HG03135 (cell line): ENCODE results near the gene TJP2.
A peak's percentile ranks its signal among the peaks of the same experiment; 100 is the strongest.

Source experiments
- ATAC-seq: cut with Tn5 transposase; IDR thresholded peaks from one replicate; pipeline ENCODE4 v1.9.1; 2021; ENCODE audit warnings: mild to moderate bottlenecking, moderate library complexity; ENCODE audit not compliant: unreplicated experiment

Gene TJP2

GRCh38 chr9:69190086-69190862, 16.2 kb downstream of the TJP2 start:
- ATAC-seq = peak; percentile 60

- ATAC-seq = no peak
Observed at GRCh38 chr9:69190863-69191181, 16.7 kb downstream of the TJP2 start.

GRCh38 chr9:69191231-69191630, 17.2 kb downstream of the TJP2 start:
- ATAC-seq = no peak

- ATAC-seq = no peak
Observed at GRCh38 chr9:69192214-69192613, 18.1 kb downstream of the TJP2 start.

- no peak for ATAC-seq
Observed at GRCh38 chr9:69193685-69194032, 19.6 kb downstream of the TJP2 start.

- ATAC-seq = no peak
Observed at GRCh38 chr9:69194702-69195418, 20.8 kb downstream of the TJP2 start.

- ATAC-seq = no peak
Observed at GRCh38 chr9:69195668-69196067, 21.6 kb downstream of the TJP2 start.

GRCh38 chr9:69197687-69198086, 23.6 kb downstream of the TJP2 start:
- ATAC-seq = no peak

- no peak for ATAC-seq
Observed at GRCh38 chr9:69198521-69199220, 24.6 kb downstream of the TJP2 start.

GRCh38 chr9:69199769-69200470, 25.8 kb downstream of the TJP2 start:
- no peak for ATAC-seq

- no peak for ATAC-seq
Observed at GRCh38 chr9:69202556-69202955, 28.5 kb downstream of the TJP2 start.

- ATAC-seq = no peak
Observed at GRCh38 chr9:69204326-69204725, 30.2 kb downstream of the TJP2 start.

- ATAC-seq = no peak
Observed at GRCh38 chr9:69204849-69205248, 30.8 kb downstream of the TJP2 start.

- ATAC-seq = no peak
Observed at GRCh38 chr9:69206047-69206446, 32.0 kb downstream of the TJP2 start.

- no peak for ATAC-seq
Observed at GRCh38 chr9:69207503-69207902, 33.4 kb downstream of the TJP2 start.

GRCh38 chr9:69211424-69212036, 37.5 kb downstream of the TJP2 start:
- no peak for ATAC-seq

GRCh38 chr9:69213647-69214046, 39.6 kb downstream of the TJP2 start:
- no peak for ATAC-seq

GRCh38 chr9:69214939-69215338, 40.9 kb downstream of the TJP2 start:
- ATAC-seq = no peak

GRCh38 chr9:69215774-69216485, 41.9 kb downstream of the TJP2 start:
- no peak for ATAC-seq

- ATAC-seq = no peak
Observed at GRCh38 chr9:69218166-69218565, 44.1 kb downstream of the TJP2 start.
